Mesenchymal stem cell (in vitro differentiated cells and primary cell): ENCODE data around the gene PCDHGC5.

Experiments used
- DNase-seq: peaks from one replicate; pipeline ENCODE4 v3.0.0-alpha.2; 2013
- H2AFZ ChIP-seq: one replicate; pipeline ENCODE4 v1.6.1; 2013; ENCODE audit warnings: low read depth, mild to moderate bottlenecking, control low read depth, inconsistent platforms, low read length, moderate library complexity
- H2AK5ac ChIP-seq: 2 replicates; pipeline ENCODE4 v1.6.1; 2013; ENCODE audit warnings: low read length, moderate library complexity, mild to moderate bottlenecking, inconsistent platforms; ENCODE audit not compliant: severe bottlenecking
- H2BK120ac ChIP-seq: one replicate; pipeline ENCODE4 v1.6.1; 2013; ENCODE audit warnings: low read depth, mild to moderate bottlenecking, inconsistent platforms, low read length, moderate library complexity
- H2BK12ac ChIP-seq, 2 experiments: one replicate each; pipeline ENCODE4 v1.6.1; 2013; ENCODE audit warnings: inconsistent platforms in 2 of 2, low read length in 2 of 2, mild to moderate bottlenecking in 2 of 2, moderate library complexity in 2 of 2, control low read depth in 1 of 2
- H2BK15ac ChIP-seq: one replicate; pipeline ENCODE4 v1.6.1; 2013; ENCODE audit warnings: mild to moderate bottlenecking, low read depth, inconsistent platforms; ENCODE audit not compliant: poor library complexity, severe bottlenecking
- H2BK5ac ChIP-seq: 2 replicates; pipeline ENCODE4 v1.6.1; 2013; ENCODE audit warnings: low read depth, mild to moderate bottlenecking, low read length, control low read depth, inconsistent platforms; ENCODE audit not compliant: poor library complexity, severe bottlenecking
- H3K14ac ChIP-seq, 2 experiments: one replicate each; pipeline ENCODE4 v1.6.1; 2013; ENCODE audit warnings: inconsistent platforms in 2 of 2, low read length in 2 of 2, control low read depth in 1 of 2, mild to moderate bottlenecking in 1 of 2, moderate library complexity in 1 of 2
- H3K18ac ChIP-seq, 2 experiments: one replicate each; pipeline ENCODE4 v1.6.1; 2013; ENCODE audit warnings: inconsistent platforms in 2 of 2, low read length in 2 of 2, control low read depth in 1 of 2, low read depth in 1 of 2, mild to moderate bottlenecking in 1 of 2
- H3K23ac ChIP-seq, 2 experiments: one replicate each; pipeline ENCODE4 v1.6.1; 2013; ENCODE audit warnings: inconsistent platforms in 2 of 2, low read length in 2 of 2, mild to moderate bottlenecking in 2 of 2, moderate library complexity in 2 of 2, control low read depth in 1 of 2
- H3K27ac ChIP-seq: 2 replicates; pipeline ENCODE4 v1.5.1; 2013; ENCODE audit warnings: mild to moderate bottlenecking, moderate library complexity, low read length, control low read depth, inconsistent platforms; ENCODE audit not compliant: poor library complexity, severe bottlenecking
- H3K27me3 ChIP-seq, 2 experiments: 2 replicates each; pipeline versions ENCODE4 v1.6.1 to v1.7.0; 2013; ENCODE audit warnings: low read length in 2 of 2, mild to moderate bottlenecking in 2 of 2, moderate library complexity in 2 of 2, control low read depth in 1 of 2, inconsistent platforms in 1 of 2; ENCODE audit not compliant: control insufficient read depth in 1 of 2, insufficient read depth in 1 of 2
- H3K36me3 ChIP-seq, 2 experiments: 2 replicates each; pipeline versions ENCODE4 v1.6.1 to v1.7.0; 2013; ENCODE audit warnings: low read length in 2 of 2, control low read depth in 1 of 2, inconsistent platforms in 1 of 2, low read depth in 1 of 2, mild to moderate bottlenecking in 1 of 2; ENCODE audit not compliant: insufficient read depth in 2 of 2, control insufficient read depth in 1 of 2
- H3K4ac ChIP-seq, 2 experiments: one replicate each; pipeline ENCODE4 v1.6.1; 2013; ENCODE audit warnings: inconsistent platforms in 2 of 2, low read length in 2 of 2, mild to moderate bottlenecking in 2 of 2, moderate library complexity in 2 of 2, control low read depth in 1 of 2, low read depth in 1 of 2
- H3K4me1 ChIP-seq: 2 replicates; pipeline ENCODE4 v1.6.1; 2013; ENCODE audit warnings: low read depth, low read length, control low read depth; ENCODE audit not compliant: control insufficient read depth, insufficient read depth
- H3K4me2 ChIP-seq: 2 replicates; pipeline ENCODE4 v1.6.1; 2013; ENCODE audit warnings: low read length, mild to moderate bottlenecking, inconsistent platforms; ENCODE audit not compliant: poor library complexity, severe bottlenecking
- H3K4me3 ChIP-seq, 2 experiments: 2 replicates each; pipeline versions ENCODE4 v1.5.1 to v1.7.0; 2013; ENCODE audit warnings: low read length in 2 of 2, mild to moderate bottlenecking in 2 of 2, control low read depth in 1 of 2, low read depth in 1 of 2; ENCODE audit not compliant: insufficient read depth in 1 of 2
- H3K79me1 ChIP-seq: replicated peaks from 2 replicates; pipeline ENCODE4 v1.6.1; 2013; ENCODE audit warnings: mild to moderate bottlenecking, control low read depth, low read length, inconsistent platforms; ENCODE audit not compliant: poor library complexity, severe bottlenecking
- H3K9ac ChIP-seq: 2 replicates; pipeline ENCODE4 v1.7.0; 2013; ENCODE audit warnings: mild to moderate bottlenecking, low read length, moderate library complexity
- H3K9me3 ChIP-seq: 2 replicates; pipeline ENCODE4 v1.7.0; 2013; ENCODE audit warnings: mild to moderate bottlenecking, low read length; ENCODE audit not compliant: control insufficient read depth
- H4K8ac ChIP-seq: one replicate; pipeline ENCODE4 v1.6.1; 2013; ENCODE audit warnings: inconsistent platforms, mild to moderate bottlenecking, low read length, moderate library complexity
- H4K91ac ChIP-seq: one replicate; pipeline ENCODE4 v1.6.1; 2013; ENCODE audit warnings: mild to moderate bottlenecking, low read length, inconsistent platforms
- WGBS: methylation state at CpG from one replicate; pipeline ENCODE4 v1.1.7; 2013; ENCODE audit warnings: mixed read lengths; 5-methylcytosine and 5-hydroxymethylcytosine counted together

The PCDHGC5 gene

GRCh38 chr5:141483902-141484301 is 5.0 kb upstream of the PCDHGC5 start:
- Histone ChIP-seq H3K18ac (no peak overlapping the region), H2AK5ac (no peak overlapping the region), H4K91ac (no peak overlapping the region), H3K79me1 (peaks cover 37% of the 10 kb centered on the region), H3K27me3 (no peaks in the 10 kb centered on the region), H2BK12ac (no peak overlapping the region), H4K8ac (no peak overlapping the region), H2BK5ac (no peak overlapping the region), H3K4ac (no peak overlapping the region), H3K27ac (no peak overlapping the region), H2BK15ac (no peak overlapping the region), H3K36me3 (peaks cover 32 to 52% of the 10 kb centered on the region in 2 experiments), H3K9ac (peak overlapping the region; percentile 34), H3K14ac (no peak overlapping the region), H2AFZ (no peak overlapping the region), H3K4me2 (peak overlapping the region; percentile 21), H3K4me1 (peaks cover 18% of the 10 kb centered on the region), H3K9me3 (no peaks in the 10 kb centered on the region), H3K4me3 (peak overlapping the region in 1 of 2 experiments; percentile 58), H3K23ac (no peak overlapping the region), H2BK120ac (no peak overlapping the region)
- WGBS: 24% methylated on average over 2 of the region's 3 CpGs
- DNase-seq: no peak

- Histone ChIP-seq H3K27ac (peak overlapping the region; percentile 10), H3K27me3 (no peaks in the 10 kb centered on the region), H3K4me1 (peaks cover 20% of the 10 kb centered on the region), H3K79me1 (peaks cover 35% of the 10 kb centered on the region), H3K23ac (no peak overlapping the region), H2AFZ (no peak overlapping the region), H3K4ac (no peak overlapping the region), H2BK120ac (no peak overlapping the region), H3K18ac (no peak overlapping the region), H4K8ac (no peak overlapping the region), H3K14ac (no peak overlapping the region), H2BK12ac (no peak overlapping the region), H3K9ac (peak overlapping the region; percentile 34), H2BK15ac (no peak overlapping the region), H3K36me3 (peaks cover 32 to 50% of the 10 kb centered on the region in 2 experiments), H4K91ac (no peak overlapping the region), H3K9me3 (no peaks in the 10 kb centered on the region), H2AK5ac (no peak overlapping the region), H3K4me3 (peak overlapping the region; percentile 14 to 58), H3K4me2 (peak overlapping the region; percentile 18), H2BK5ac (no peak overlapping the region)
- WGBS: 22% methylated on average over 4 of the region's 4 CpGs
- no peak for DNase-seq
Measured at GRCh38 chr5:141484310-141484640, 4.6 kb upstream of the PCDHGC5 start.

- H3K4ac ChIP-seq: no peak within 1 kb of the TSS
- H3K18ac ChIP-seq: no peak within 1 kb of the TSS
- peak; percentile 64 for DNase-seq
- peak within 1 kb of the TSS; percentile 71 for H3K4me2 ChIP-seq
- H2AFZ ChIP-seq: no peak within 1 kb of the TSS
- no peaks in the 10 kb centered on the region for H3K27me3 ChIP-seq
- WGBS: 18% methylated on average over 32 of the region's 39 CpGs
- H3K9me3 ChIP-seq: no peaks in the 10 kb centered on the region
- no peak within 1 kb of the TSS for H2AK5ac ChIP-seq
- no peak within 1 kb of the TSS for H2BK12ac ChIP-seq
- H3K4me1 ChIP-seq: peaks cover 24% of the 10 kb centered on the region
- H2BK15ac ChIP-seq: peak within 1 kb of the TSS; percentile 35
- H3K14ac ChIP-seq: no peak within 1 kb of the TSS
- H3K27ac ChIP-seq: peak within 1 kb of the TSS; percentile 10
- H3K23ac ChIP-seq: no peak within 1 kb of the TSS
- peaks cover 35% of the 10 kb centered on the region for H3K79me1 ChIP-seq
- peaks cover 35 to 47% of the 10 kb centered on the region in 2 experiments for H3K36me3 ChIP-seq
- no peak within 1 kb of the TSS for H2BK5ac ChIP-seq
- no peak within 1 kb of the TSS for H4K91ac ChIP-seq
- H3K9ac ChIP-seq: peak within 1 kb of the TSS; percentile 34
- no peak within 1 kb of the TSS for H2BK120ac ChIP-seq
- peak within 1 kb of the TSS; percentile 41 to 58 for H3K4me3 ChIP-seq
- peak within 1 kb of the TSS; percentile 23 for H4K8ac ChIP-seq
Measured at GRCh38 chr5:141484641-141485311, 4.1 kb upstream of the PCDHGC5 start, which contains the start of gene PCDHGC4. PCDHGC4 (plus strand) TSS chr5:141485030; CDS start chr5:141485174, 144 bp downstream.

- H2BK120ac ChIP-seq: no peak overlapping the region
- H3K18ac ChIP-seq: no peak overlapping the region
- peak overlapping the region; percentile 23 for H4K8ac ChIP-seq
- no peak for DNase-seq
- no peak overlapping the region for H2AFZ ChIP-seq
- no peak overlapping the region for H2AK5ac ChIP-seq
- H3K9ac ChIP-seq: peak overlapping the region; percentile 34
- H3K14ac ChIP-seq: no peak overlapping the region
- no peak overlapping the region for H3K23ac ChIP-seq
- peaks cover 35% of the 10 kb centered on the region for H3K79me1 ChIP-seq
- H3K27ac ChIP-seq: no peak overlapping the region
- peak overlapping the region; percentile 71 for H3K4me2 ChIP-seq
- H2BK12ac ChIP-seq: no peak overlapping the region
- no peak overlapping the region for H2BK15ac ChIP-seq
- peaks cover 42 to 47% of the 10 kb centered on the region in 2 experiments for H3K36me3 ChIP-seq
- no peaks in the 10 kb centered on the region for H3K9me3 ChIP-seq
- no peak overlapping the region for H3K4ac ChIP-seq
- 63% methylated on average over 36 of the region's 38 CpGs for WGBS
- H3K4me3 ChIP-seq: peak overlapping the region in 1 of 2 experiments; percentile 58
- H3K27me3 ChIP-seq: no peaks in the 10 kb centered on the region
- peaks cover 25% of the 10 kb centered on the region for H3K4me1 ChIP-seq
- no peak overlapping the region for H2BK5ac ChIP-seq
- no peak overlapping the region for H4K91ac ChIP-seq
Measured at GRCh38 chr5:141485321-141486055, 3.4 kb upstream of the PCDHGC5 start.
